GM21576 (cell line): ENCODE data around the gene EPHA2.
"Not testable (repeated sequence)": the region's sequence is repeated elsewhere in the genome, so short reads cannot be mapped to it uniquely, and the experiment has no call there.

Experiments
- ATAC-seq: cut with Tn5 transposase; IDR thresholded peaks from one replicate; pipeline ENCODE4 v1.9.1; 2021; ENCODE audit warnings: mild to moderate bottlenecking, moderate library complexity; ENCODE audit not compliant: unreplicated experiment

The EPHA2 gene

GRCh38 chr1:16155537-16156410, at the start of gene EPHA2:
TSS of gene EPHA2 (minus strand) at chr1:16156069. CDS start at chr1:16155932, 137 bp downstream.
- no peak for ATAC-seq

DNA sequence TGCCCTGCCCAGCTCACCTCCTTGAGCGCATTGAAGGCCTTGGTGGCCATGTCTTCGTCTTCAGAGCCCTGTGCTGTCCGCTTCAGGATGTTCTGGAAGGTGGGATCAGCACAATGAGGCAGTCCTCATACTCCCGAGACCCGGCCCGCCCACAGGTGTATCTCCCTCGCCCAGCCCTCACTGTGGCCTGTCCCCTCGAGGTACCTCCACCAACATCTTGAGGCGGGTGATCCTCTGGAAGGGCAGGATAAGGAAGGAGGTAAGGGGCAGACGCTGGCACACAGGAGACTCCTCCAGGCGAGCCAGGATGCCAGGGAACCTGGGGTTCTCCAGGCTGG, 49.4 kb upstream of the EPHA2 start:
- no peak for ATAC-seq

DNA sequence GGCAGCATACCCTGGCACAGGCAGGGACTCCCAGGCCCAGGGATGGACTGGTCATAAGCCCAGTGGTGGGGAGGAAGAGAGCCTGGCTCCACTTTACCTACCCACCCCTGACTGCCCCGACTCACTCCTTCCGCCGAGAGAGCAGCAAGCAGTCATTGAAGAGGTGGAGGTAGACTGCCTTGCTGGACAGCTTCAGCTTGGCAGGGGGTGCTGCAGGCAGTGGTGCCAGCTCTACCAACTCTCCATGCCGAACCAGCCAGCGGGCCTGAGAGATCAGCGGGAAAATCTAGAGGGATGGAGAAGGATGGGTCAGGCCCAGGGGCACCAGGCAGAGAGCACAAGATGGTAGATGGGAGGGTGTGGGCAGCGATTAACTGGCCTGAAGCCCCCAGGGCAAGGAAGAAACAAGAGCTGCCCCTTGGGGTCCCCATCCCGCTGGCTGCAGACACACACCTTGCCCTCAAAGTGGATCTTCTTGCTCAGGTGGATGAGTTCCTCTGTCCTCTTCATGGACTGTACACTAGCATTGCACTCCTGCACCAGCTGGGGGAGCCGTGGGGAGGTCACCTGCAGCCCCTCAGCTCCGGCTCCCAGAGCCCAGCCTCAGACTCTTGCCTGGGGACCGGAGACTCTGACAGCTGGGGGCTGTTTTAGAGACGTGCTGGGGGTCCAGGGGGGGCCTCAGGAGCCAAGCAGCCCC, 48.9 kb upstream of the EPHA2 start:
- no peak for ATAC-seq

DNA sequence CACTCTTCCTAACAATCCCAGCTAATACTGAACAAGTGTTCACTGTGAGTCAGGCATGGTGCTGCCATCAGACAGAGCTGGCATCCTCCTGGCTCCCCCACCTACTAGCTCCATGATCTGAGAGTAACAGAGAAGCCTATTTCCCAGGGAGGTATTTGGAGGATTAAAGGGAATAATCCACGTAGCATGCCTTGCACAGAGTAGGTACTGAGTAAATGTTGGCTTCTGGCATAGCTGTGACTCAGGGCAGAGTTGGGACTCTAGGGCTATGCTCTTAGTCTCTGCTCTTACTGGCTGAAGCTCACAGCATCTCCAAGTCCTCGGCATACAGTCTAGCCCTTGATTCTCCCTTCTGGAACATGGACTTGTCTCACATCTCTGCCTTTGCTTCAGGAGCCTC, 48.3 kb upstream of the EPHA2 start:
- ATAC-seq: no peak

DNA sequence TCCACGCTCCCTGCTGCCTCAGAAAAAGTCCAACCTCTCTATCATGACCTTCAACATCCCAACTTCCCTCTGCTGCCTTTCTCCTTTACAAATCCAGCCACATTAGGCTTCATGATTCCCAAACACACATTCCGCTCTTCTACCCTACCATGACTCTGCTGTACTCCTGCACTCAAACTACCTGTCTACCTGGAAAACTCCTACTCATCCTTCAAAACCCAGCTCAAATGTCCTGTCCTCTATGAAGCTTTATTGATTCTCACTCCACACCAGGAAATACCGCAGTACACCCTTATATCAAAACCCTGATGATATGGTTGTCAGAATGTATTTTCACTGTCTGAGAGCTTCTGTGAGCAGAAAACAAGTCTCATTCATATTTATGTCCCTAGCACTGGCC, 47.7 kb upstream of the EPHA2 start:
- no peak for ATAC-seq

- no peak for ATAC-seq
Observed at GRCh38 chr1:16202281-16203210, 46.7 kb upstream of the EPHA2 start.

- no peak for ATAC-seq
Observed at GRCh38 chr1:16199700-16200099, 43.8 kb upstream of the EPHA2 start.

GRCh38 chr1:16199157-16199501, 43.3 kb upstream of the EPHA2 start:
- ATAC-seq: no peak

DNA sequence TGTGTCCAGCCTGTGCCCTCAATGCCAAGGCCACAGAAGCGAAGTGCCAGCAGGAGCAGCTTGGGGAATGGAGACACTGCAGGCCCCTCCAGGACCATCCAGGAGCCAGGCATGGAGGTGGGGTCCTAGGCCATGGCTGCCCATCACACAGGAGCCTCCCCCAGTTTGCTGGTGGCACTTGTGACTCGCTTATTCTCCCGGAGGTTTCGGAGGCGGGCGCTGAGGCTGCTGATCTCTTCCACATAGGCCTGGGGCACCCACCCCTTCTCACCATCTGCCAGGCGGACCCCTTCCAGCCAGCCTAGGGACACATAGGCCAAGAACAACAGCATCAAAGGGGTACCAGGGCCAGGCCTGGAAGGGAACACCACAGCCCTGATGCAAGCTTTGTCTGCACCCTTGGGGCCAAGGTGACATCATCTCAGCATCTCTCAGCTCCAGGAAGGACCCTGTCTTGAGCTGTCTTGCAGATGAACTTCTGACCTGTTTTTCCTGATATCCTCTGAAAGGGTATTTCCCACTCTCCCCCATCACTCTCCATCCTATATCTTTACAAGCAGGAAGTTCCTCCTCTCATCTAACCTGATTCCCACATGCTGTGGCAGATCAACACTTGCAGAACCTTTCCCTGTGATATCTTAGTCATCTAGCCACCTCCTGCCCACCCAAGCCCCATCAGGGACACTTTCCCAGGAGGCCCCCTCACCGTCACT, 42.7 kb upstream of the EPHA2 start:
- no peak for ATAC-seq

DNA sequence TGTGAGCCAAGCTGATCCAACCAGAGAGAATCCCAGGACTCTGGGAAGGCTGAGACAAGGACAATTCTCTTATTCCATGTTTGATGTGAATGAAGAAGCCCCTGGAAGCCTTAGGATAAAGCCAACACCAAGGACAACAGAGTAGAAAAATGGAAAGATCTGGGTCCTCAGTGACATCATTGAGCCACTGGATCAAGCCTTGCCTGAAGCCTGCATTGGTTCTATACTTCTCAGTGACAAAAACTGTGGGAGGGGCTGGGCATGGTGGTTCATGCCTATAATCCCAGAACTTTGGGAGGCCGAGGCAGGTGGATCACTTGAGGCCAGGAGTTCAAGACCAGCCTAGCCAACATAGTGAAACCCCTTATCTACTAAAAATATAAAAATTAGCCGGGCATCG, 41.0 kb upstream of the EPHA2 start:
- ATAC-seq: no peak

- ATAC-seq: not testable (repeated sequence)
Observed at GRCh38 chr1:16196139-16196538, 40.3 kb upstream of the EPHA2 start.

GRCh38 chr1:16195518-16195905, 39.6 kb upstream of the EPHA2 start:
- ATAC-seq: no peak

DNA sequence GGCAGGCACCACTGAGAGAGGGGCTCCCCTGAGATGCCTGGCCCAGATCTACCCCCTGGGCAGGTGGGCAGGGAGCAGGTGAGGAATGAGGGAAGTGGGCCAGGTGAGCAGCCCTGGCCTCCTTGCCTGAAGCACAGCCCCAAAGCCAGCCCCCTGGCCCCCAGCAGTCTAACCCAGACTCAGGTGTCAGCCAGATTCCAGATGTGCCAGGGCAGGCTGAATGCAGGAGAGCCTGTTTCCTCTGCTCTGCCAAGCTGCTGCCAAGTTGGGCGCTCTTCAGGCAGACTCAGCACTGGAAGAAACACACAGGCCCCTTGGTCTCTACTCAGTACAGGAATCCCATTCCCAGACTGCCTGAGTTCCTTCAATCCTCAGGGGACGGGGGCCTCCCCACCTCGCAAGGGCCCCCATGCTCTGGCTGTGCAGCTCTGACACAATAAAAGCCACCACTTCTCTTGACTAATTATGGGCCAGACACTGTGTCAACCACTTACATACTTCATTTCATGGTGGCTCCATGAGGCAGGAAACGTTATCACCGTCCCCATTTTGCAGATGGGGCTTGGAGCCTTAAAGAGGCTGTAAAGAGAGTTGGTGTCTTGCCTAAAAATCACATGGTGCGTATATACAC, 36.2 kb upstream of the EPHA2 start:
- ATAC-seq: no peak

- ATAC-seq: no peak
Observed at GRCh38 chr1:16191309-16191708, 35.4 kb upstream of the EPHA2 start.

DNA sequence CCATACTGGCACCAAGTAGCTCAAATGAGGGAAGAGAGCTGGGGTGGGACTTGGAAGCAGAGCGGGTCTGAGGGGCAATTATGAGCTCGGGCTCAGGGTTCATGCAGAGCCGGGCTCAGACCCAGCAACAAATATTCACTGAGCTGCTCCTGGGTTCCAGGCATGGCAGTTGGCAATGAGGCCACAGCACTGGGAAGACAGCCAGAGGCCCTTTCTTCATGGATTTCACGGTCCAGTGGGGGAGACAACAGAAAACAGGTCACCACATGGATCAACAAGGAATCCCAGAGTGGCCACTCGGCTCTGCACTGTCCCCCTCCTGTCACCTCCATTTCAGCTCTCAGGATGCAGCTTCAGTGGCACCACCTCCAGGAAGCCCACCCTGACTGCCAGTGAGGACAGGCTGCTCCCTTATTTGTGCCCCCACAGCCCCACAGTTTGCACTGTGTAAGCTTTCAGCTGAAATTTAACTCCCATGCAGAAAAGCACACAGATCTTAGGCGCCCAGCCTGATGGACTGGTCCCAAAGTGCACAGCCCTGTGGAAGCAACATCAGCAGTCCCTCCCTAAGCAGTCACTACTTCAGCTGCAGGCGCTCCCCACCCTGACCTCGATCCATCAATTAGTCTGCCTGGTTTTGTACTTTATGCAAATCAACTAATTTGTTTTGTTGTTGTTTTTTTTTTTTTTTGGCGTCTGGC, 34.2 kb upstream of the EPHA2 start:
- no peak for ATAC-seq

DNA sequence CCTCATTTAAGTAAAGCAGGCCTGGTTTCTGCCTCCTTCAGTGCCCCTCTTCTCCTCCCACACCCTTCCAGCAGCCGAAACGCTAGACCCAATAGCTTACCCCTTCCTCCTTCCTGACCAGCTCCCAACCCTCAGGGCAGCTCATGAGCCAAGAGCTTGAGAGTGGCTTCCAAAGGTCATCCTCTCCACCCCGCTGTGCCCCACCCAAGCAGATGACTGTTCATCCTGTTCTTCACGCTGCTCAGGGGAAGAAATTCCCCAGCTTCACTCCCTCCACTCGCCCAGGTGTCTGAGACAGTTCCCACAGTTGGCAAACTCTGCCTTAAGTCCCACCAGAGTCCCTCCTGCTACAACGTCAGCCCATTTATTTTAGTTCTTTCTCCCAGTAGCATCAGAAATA, 33.1 kb upstream of the EPHA2 start:
- ATAC-seq: no peak

- no peak for ATAC-seq
Observed at GRCh38 chr1:16187748-16188401, 32.0 kb upstream of the EPHA2 start.

DNA sequence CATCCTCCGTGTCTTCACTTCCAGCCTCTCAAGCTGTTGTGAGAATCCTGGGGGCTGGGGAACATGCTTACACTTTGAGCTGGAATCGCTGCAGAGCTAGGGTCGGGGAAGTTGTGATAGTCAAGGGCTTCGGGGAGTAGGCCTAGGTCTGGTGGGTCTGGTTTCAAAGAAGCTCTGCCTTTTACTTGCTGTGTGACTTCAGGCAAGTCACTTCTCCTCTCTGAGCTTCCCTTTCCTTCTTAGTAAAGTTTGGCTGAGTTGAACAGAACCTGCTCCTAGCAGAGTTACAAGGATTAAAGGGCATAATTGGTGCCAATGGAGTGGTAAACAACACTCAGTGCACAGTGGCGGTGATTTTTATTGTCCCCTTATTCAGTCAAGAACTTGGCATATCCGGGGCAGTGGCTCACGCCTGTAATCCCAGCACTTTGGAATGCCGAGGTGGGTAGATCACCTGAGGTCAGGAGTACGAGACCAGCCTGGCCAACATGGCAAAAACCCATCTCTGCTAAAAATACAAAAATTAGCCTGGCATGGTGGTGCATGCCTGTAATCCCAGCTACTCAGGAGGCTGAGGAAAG, 30.9 kb upstream of the EPHA2 start:
- ATAC-seq: no peak
